EL (cell line): ENCODE measurements around the gene MAL.
"Not testable (repeated sequence)": the region's sequence is repeated elsewhere in the genome, so short reads cannot be mapped to it uniquely, and the experiment has no call there.

Source experiments
- DNase-seq: peaks from one replicate; pipeline ENCODE4 v3.0.0-alpha.2; 2016

The MAL gene

DNA sequence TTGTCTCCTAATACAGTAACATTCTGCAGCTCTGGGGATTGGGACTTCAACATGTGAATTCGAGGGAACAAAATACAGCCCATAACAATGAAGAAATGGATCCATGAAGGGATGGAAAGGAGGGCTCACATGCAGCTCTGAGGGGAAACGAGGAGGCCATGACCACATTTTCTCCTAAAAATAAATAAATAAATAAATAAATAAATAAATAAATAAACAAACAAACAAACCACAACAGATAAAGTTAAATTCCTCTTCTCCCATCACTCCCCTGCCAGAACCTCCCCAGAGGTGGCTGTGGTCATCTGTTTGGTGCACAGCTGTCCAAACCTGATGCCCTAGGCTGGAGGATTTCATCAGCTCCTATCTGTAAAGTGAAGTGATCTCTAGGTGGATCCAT is 42.7 kb downstream of the MAL start:
- DNase-seq: no peak

DNA sequence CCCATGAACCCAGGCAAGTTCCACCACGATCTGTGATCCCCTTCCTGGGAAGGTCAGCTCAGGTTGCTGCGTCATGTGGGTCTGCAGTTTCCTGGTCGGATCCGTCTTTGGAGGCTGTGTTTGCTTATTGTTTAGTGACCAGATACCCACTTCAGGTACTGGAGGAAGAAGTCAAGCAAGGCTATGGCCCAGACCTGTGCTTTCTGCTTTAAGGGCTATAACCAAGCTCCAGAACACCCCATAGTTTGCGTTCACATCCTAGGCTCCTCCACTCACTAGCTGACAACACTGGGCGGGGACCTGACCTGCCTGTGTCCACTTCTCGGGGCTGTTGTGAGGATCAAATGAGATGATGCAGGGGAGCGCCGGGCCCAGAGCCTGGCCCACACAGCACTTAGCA is 44.0 kb downstream of the MAL start:
- no peak for DNase-seq

DNA sequence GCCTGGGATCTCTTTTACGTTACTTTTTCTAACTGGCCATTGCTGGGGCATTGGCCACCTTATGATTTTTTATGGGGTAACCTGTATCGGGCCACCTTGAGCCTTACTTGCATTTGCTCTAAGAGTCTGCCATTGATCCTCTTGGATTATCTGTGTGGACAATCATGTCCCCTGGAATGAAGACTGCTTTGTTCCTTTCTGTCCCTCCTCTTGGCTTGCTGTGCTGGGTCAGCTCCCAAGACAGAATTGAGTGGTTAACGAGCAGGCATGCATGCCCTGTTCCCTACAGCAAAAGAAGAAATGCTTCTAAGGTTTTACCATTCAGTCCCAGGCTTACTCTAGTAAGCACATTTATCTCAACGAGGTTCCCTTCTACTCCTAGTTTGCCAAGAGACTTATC is 46.3 kb downstream of the MAL start:
- no peak for DNase-seq

DNA sequence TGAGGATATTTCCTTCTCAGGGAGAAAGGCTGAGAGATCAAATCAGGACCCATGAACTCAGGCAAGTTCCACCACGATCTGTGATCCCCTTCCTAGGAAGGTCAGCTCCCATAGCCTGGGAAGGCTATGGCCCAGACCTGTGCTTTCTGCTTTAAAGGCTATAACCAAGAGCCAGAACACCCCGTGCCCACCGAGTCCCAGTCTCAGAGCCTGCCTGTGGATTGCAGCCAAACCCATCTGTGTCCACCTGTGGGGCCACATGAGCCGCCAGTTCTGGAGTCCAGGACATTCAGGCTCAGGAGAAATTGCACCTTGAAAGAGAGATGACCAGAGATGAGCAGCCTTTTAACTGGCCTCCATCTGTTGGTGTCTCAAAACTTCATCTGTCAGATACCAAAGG is 46.9 kb downstream of the MAL start:
- DNase-seq: no peak

DNA sequence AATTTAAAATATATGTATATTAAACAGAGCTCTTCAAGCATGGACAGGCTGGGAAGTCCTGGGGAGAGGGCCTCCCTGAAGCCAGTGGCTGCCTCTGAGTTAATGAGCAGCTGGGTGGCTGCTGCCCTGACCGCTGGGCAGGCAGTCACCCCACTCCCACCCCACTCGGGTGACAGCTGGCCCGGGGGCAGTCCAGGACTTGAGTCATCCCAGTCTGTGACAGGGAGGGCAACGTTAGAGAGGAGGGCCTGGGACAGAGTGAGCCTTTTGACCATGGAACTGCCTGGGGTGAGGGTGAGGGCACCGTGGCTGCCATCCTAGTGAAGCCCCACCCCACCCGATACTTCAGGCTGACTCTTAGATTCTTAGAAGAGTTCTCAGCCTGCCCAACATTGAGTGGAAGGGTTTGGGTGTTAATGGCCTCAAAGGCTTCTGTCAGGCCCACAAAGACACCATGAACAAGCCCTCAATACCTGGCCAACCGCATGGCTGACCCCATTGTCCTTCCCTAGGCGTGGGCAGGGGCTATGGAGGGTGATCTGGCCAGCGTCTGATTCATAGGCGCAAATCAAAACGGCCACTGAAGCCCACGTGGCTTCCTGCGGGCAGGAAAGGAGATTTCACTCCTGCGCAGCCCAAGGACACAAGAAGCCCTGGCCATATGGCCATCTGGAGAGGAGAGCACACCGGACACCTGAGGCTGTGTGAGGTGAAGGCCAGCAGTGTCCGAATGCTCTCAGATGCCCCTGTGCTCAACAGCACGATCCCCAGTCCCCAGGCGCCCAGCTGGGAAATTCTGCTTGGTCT is 48.6 kb downstream of the MAL start:
- no peak for DNase-seq

DNA sequence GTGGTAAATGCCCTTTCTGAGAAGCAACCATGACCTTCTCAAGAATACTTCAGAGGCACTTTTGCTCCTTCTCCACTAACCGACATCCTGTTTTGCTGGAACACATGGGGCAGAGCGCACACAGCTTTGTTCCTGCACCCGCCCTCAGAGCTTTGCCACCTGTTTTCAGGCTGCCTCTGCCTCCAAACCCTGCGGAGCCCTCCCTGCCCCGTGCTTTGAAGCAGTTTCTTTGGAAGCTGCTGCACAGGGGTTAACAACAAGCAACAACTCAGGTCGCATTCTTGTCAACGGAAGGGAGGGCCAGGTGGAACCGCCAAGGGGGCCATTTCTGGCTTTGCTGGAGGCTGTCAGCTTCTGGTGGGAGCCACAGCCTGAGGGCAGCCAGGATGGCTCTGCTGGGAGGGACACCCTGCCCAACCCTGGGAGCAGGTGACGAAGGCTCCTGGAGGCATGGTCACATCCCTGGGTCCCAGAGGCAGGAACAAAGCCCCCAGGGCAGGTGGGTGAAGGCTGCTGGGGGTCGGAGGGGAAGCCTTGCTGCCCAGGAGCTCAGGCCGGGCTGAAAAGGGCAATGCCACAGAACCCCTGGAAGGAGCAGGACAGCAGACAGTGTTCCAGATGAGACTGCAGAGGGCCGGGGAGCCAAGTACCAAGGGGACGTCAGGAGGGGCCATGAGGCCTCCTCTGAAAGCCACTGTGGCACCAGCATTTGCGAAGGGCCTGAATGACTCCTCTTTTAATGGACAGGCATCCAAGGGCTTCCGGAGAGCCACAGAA is 49.3 kb downstream of the MAL start:
- DNase-seq: no peak

DNA sequence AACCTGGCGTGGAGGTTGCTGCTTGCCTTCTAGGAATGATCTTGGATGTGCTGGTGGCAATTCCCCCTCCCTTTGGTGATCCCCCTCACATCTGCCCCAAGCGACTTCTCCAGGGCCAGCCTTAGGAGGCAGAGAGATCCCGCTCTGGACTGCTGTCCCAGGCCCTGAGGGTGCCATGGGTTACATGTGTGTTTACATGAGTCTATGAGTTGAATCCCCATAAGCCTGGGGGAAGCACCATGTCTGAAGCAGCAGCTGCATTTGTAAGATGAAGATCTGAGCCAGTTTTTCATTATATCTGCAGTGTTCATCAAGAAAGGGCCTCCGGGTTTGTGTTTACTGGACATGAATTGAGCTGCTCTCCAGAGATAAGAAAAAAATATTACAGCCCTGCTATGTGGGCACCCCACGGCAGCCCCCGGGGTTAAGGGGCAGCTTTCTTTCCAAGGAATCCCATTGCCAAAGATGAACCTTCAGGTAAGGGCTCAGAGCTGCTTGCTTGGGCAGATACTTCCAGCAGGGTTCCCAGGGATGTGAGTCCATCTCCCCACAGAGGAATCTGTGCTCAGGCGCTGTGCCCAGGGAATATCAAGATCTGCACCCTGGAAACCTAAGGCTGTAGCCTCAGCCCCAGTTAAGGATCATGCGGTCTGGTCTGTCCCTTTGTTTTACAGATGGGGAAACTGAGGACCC is 50.1 kb downstream of the MAL start:
- DNase-seq: no peak

DNA sequence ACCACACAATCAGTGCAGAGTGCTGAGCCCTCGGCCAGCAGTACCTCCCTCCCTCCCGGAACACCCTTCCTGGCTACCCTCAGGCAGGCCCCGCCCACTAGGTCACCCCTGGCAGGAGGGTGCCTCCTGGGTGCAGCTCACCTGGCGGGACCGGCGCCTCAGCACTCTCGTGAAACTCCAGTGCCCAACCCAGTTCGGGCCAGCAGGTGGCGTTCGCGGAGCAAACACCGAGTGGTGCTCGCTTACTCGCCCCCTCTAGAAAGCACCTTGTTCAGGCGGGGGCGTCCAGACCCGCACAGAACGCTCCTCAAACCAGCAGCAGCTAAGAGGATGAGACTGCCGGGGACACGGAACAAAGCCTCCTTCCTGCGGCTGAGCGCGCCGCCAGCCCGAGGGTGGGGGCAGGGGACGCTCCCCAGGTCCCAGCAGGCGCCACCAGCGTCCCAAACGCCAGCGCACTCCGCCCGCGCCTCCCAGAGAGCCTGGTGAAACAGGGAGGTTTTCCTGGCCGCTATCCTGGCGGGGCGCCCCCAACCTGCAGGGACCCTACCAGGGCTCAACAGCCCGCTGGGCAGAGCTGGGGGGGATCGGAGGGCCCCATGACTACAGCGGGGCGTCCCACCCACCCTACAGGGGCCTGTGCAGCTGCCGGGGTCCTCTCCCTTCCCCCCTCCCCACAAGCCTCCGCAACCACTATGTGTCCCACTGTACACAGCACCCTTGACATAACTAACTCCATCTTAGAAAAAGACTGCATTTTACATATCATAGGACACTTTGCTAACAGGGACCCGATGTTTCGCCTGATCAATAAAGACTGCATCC is 51.4 kb downstream of the MAL start:
- DNase-seq: peak; percentile 52

DNA sequence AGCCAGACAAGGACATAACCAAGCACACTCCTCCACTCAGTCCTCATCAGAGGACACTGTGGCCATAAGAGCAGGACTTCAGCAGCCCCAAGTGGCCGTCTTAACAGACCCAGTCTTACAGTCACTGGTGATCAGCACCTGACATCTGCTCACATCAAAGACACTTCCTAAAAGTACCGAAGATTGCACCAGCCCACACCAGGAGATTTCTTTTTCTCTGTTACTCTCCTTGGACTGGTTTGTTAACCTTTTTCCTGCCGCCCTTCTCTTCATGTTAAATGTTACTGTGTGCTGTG is 52.0 kb downstream of the MAL start:
- no peak for DNase-seq

DNA sequence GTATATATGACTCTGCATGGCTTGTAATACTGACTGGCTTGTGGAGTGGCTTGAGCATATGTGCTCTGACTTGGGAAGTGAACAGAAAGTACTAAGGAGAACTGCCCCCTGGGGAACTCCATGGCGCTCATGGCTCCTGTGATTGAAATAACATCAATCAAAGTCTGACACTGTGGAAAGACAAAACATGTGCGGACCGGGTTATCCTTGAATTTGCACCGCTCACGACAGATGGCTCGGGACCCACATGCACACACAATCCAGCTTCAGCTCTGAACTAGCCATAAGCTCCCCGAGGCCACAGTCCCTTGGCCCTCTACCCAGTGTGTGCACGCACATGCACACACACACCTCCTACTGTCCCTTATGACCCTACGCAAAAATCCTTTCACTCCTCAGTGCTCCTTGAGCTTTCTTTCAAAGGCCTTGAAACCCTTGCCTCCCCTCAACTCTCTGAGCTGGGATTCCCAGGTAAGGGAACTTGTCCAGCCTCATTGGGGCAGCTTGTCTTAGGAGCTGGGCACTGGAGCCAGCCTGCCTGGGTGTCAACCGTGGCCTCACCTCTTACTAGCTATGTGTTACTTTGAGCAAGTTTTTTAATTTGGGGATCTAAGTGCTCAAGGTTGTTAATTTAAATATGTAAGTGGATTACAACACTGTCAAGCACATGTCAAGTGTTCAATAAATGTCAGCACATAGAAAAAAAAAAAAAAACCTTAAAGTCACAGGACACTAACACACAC is 52.5 kb downstream of the MAL start:
- no peak for DNase-seq

DNA sequence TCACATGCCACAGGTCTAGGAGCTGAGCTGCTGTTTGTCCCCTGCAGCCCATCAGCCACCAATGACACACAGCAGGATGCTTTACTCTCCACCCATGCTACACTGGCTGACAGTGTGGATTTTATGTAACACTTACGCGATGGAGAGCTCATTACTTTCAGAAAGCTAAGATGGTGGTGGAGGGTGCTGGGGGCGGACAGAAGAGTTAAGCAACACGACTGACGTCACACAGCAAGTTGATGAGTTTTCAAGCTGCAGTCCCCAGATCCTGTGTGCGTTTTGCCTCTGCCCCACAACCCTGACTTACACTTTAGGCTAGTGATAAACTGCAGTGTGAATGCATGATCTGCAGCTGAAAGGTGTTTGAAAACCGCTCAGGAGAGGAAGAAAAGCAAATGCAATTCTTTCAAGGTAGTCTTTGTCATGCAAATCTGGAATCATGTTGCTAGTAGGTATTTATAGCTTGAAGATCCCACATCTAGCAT is 53.7 kb downstream of the MAL start:
- DNase-seq: peak; percentile 7

DNA sequence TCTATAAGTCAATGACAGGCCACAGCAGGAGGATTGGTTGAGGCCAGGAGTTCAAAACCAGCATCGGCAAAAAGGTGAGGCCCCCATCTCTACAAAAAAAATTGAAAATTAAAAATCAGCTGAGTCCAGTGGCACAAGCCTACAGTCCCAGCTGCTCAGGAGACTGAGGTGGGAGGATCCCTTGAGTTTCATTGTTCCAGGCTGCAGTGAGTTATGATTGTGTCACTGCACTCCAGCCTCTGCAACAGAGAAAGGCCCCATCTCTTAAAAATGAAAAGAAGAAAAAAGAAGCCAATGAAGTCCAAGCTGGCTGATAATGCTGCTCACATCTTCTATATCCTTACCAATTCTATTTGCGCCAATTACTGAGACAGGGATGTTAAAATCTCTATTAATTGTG is 57.0 kb downstream of the MAL start:
- DNase-seq: no peak

DNA sequence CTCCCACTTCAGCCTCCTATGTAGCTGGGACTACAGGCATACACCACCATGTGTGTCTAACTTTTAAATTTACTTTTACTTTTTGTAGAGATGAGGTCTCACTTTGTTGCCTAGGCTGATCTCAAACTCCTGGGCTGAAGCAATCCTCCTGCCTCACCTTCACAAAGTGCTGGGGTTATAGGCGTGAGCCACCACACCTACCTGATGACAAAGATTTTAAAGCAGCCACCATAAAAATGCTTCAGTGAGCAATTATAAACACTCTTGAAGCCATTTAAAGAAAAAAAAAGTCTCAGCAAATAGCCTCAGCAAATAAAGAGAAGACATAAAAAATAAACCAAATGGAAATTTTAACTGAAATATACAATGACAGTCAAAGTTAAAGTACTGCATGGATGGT is 60.5 kb downstream of the MAL start:
- DNase-seq: no peak

DNA sequence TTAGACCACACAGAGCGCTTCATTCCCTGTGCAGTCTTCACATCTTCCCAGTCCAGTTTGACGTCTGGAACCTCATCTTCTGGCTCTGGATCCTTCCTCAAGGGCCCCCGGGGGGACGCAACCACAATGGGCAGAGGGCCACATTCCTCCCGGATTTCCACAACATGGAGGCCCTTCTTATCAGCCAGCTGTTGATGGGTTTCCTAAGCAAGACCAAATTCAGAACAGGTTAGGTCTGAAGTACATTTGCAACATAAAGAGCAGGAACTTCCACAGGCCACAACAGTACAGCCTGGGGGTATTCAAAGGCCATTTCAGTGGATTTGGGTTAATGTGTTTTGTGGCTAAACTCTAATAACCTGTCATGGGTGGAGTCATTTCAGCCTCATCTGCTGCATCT is 61.9 kb downstream of the MAL start:
- no peak for DNase-seq

DNA sequence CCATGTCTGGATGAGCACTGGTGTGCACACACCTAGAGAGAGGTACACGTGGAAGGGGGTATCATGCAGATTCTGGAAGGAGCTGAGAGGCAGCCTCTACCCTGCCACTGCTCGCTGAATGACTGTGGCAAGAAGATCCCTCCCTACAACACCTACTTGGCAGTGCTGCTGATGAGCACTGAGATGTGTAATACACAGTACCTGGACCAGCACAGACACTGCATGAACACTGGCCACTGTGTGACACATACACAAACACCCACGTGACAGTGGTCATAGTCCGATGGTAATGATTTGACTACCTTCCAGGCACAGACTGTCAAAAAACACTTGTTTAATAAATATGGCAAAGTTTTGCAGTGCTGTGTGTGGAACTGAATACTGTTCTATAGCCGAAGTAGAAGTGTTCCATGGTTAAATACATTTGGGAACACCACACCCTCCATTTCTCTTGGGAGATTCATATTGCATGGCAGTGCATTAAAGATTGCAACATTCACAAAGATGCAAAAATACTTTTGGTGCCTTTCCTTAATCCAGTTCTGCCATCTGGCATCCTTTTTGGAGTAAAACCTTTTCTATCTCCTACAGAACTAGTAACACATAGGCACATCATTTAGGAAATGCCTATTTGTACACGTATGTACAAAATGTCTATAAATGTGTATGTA is 66.5 kb downstream of the MAL start:
- DNase-seq: no peak

DNA sequence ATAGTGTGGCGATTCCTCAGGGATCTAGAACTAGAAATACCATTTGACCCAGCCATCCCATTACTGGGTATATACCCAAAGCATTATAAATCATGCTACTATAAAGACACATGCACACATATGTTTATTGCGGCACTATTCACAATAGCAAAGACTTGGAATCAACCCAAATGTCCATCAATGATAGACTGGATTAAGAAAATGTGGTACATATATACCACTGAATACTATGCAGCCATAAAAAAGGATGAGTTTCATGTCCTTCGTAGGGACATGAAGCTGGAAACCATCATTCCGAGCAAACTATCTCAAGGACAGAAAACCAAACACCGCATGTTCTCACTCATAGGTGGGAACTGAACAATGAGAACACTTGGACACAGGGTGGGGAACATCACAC is 72.8 kb downstream of the MAL start:
- DNase-seq: not testable (repeated sequence)

DNA sequence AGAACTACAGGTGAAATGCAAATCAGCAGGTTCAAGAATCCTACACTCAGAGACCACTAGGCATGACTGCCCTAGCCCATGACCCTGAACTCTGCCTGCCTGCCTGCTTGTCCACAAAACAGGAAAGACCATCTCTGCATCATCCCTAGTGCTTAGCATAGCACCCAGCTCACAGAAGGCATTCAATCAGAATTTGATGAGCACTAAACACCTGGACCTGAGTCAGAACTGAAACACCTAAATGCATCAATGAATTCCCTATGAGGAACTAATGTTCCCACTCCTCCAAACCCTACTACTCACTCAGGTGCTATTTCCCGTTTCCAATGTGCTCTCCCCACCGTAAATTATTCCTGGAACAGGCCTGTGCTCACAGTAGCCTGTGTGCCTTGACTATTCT is 74.4 kb downstream of the MAL start:
- no peak for DNase-seq
